Gastrocnemius medialis (tissue), 4 donors: Measurements from ENCODE around the gene SLC12A7.

Experiments used
- CTCF ChIP-seq, 5 experiments: fragments of 450-650 bp in 3 of 5; fragments of 200-600 bp in 2 of 5; sonication (generic) in 2 of 5; IDR thresholded peaks in 4 of 5; conservative IDR thresholded peaks in 1 of 5; 1 replicate in 4 of 5; 2 replicates in 1 of 5; pipeline ENCODE4 v1.5.1; 2016 to 2019; ENCODE audit warnings: antibody characterized with exemption in 5 of 5, mild to moderate bottlenecking in 3 of 5, moderate library complexity in 3 of 5
- POLR2A ChIP-seq, 2 donors: fragments of 450-650 bp; IDR thresholded peaks; one replicate each; pipeline ENCODE4 v1.6.1; 2017; ENCODE audit warnings: antibody characterized with exemption in 2 of 2, mild to moderate bottlenecking in 2 of 2, moderate library complexity in 2 of 2

GRCh38 chr5:1012900-1013237 is 99.0 kb downstream of the SLC12A7 start:
- TF ChIP-seq CTCF (IDR thresholded peaks at IDR 0.05 in 4 of 5, conservative IDR thresholded peaks at IDR 0.05 in 1 of 5) (no peak), POLR2A (IDR thresholded peaks at IDR 0.05) (no peak)
